H1 (cell line): ENCODE results near the gene ZNF155. TPM values are rescaled to one million over a fixed set of nuclear protein-coding genes. Genes with fewer than 3 reads are reported as not detected.
A peak's percentile ranks its signal among the peaks of the same experiment; 100 is the strongest.

ENCODE experiments used
- CTCF ChIA-PET: fragments of 300-600 bp; sonication (Branson Sonifier 250); formaldehyde crosslinking; loops from one replicate; lab custom pipeline; 2021; ENCODE audit not compliant: partially characterized antibody; lab: Charles Lee
- POLR2A ChIA-PET: fragments of 300-600 bp; sonication (Branson Sonifier 250); formaldehyde crosslinking; loops from one replicate; lab custom pipeline; 2021; ENCODE audit warnings: inconsistent platforms; ENCODE audit not compliant: partially characterized antibody; lab: Charles Lee
- DNase-seq, 2 experiments: peaks; one replicate each; pipeline versions ENCODE4 v3.0.0 to v3.0.0-alpha.2; 2010 to 2022; ENCODE audit warnings: low spot score in 2 of 2, low read depth in 1 of 2, mixed read lengths in 1 of 2
- FAIRE-seq: peaks from 2 replicates; lab custom pipeline; 2011; peaks lifted over from hg19 to GRCh38; lab: Jason Lieb, UNC
- H2AFZ ChIP-seq: 2 replicates; pipeline ENCODE4 v1.8.1; 2012; ENCODE audit warnings: low read length, inconsistent platforms
- H2AK5ac ChIP-seq: 2 replicates; pipeline ENCODE4 v1.6.1; 2013; ENCODE audit warnings: low read depth, low read length
- H2BK120ac ChIP-seq: replicated peaks from 2 replicates; pipeline ENCODE3; 2013; ENCODE audit warnings: low read depth, low read length, inconsistent platforms
- H2BK12ac ChIP-seq: 2 replicates; pipeline ENCODE4 v1.6.1; 2013; ENCODE audit warnings: low read depth, low read length
- H2BK15ac ChIP-seq: 2 replicates; pipeline ENCODE4 v1.6.1; 2013; ENCODE audit warnings: low read length
- H2BK20ac ChIP-seq: 2 replicates; pipeline ENCODE4 v1.6.1; 2013; ENCODE audit warnings: low read length
- H2BK5ac ChIP-seq: 2 replicates; pipeline ENCODE4 v1.6.1; 2013; ENCODE audit warnings: low read depth, low read length
- H3K14ac ChIP-seq: 2 replicates; pipeline ENCODE4 v1.6.1; 2013; ENCODE audit warnings: inconsistent platforms; ENCODE audit not compliant: insufficient read length
- H3K18ac ChIP-seq: 2 replicates; pipeline ENCODE4 v1.6.1; 2013; ENCODE audit warnings: low read length; ENCODE audit errors: extremely low read depth
- H3K23ac ChIP-seq: 2 replicates; pipeline ENCODE4 v1.6.1; 2013; ENCODE audit warnings: inconsistent platforms; ENCODE audit not compliant: insufficient read length
- H3K23me2 ChIP-seq: 2 replicates; pipeline ENCODE4 v1.6.1; 2013; ENCODE audit warnings: low read depth, low read length
- H3K27ac ChIP-seq: 2 replicates; pipeline ENCODE4 v1.6.1; 2011; ENCODE audit warnings: low read depth, low read length, inconsistent platforms
- H3K27me3 ChIP-seq, 4 experiments: replicated peaks in 1 of 4; 1 replicate in 1 of 4; 2 replicates in 3 of 4; pipeline versions ENCODE4 v1.6.1 to v1.8.1; 2011 to 2013; ENCODE audit warnings: low read length in 3 of 4, mild to moderate bottlenecking in 3 of 4, inconsistent platforms in 2 of 4, mixed read lengths in 2 of 4, moderate library complexity in 1 of 4; ENCODE audit not compliant: control insufficient read depth in 3 of 4, insufficient read depth in 3 of 4; ENCODE audit errors: extremely low read depth in 1 of 4
- H3K36me3 ChIP-seq, 4 experiments: 2 replicates each; pipeline versions ENCODE4 v1.6.1 to v1.8.1; 2011 to 2013; ENCODE audit warnings: mild to moderate bottlenecking in 4 of 4, low read length in 3 of 4, moderate library complexity in 2 of 4, control low read depth in 1 of 4, inconsistent platforms in 1 of 4; ENCODE audit not compliant: insufficient read depth in 4 of 4, control insufficient read depth in 2 of 4
- H3K4ac ChIP-seq: replicated peaks from 2 replicates; pipeline ENCODE3; 2013; ENCODE audit warnings: low read length, low read depth, mixed read lengths, inconsistent platforms; ENCODE audit not compliant: insufficient read length
- H3K4me1 ChIP-seq, 4 experiments: replicated peaks in 1 of 4; 1 replicate in 1 of 4; 2 replicates in 3 of 4; pipeline versions ENCODE4 v1.6.1 to v1.8.1; 2011 to 2013; ENCODE audit warnings: low read length in 3 of 4, inconsistent platforms in 2 of 4, mixed read lengths in 1 of 4; ENCODE audit not compliant: insufficient read depth in 4 of 4, control insufficient read depth in 3 of 4
- H3K4me2 ChIP-seq, 2 experiments: 2 replicates each; pipeline versions ENCODE4 v1.6.1 to v1.8.1; 2011 to 2013; ENCODE audit warnings: low read depth in 2 of 2, low read length in 2 of 2, control low read depth in 1 of 2, inconsistent platforms in 1 of 2, mild to moderate bottlenecking in 1 of 2; ENCODE audit not compliant: insufficient read depth in 1 of 2
- H3K4me3 ChIP-seq, 4 experiments: fragments of 200-600, 300-600 bp in 1 of 4; sonication (generic), shearing (Covaris generic), sonication (Bioruptor Twin) in 1 of 4; 2 replicates each; pipeline versions ENCODE4 v1.5.1 to v1.8.1; 2011 to 2016; ENCODE audit warnings: low read length in 4 of 4, low read depth in 3 of 4, control low read depth in 2 of 4, inconsistent platforms in 2 of 4, mild to moderate bottlenecking in 2 of 4, mixed read lengths in 1 of 4, moderate library complexity in 1 of 4; ENCODE audit not compliant: insufficient read depth in 2 of 4; ENCODE audit errors: extremely low read depth in 1 of 4
- H3K56ac ChIP-seq: replicated peaks from 2 replicates; pipeline ENCODE3; 2013; ENCODE audit warnings: low read depth, mild to moderate bottlenecking, mixed read lengths, low read length, inconsistent platforms; ENCODE audit not compliant: insufficient read length
- H3K79me1 ChIP-seq: 2 replicates; pipeline ENCODE4 v1.6.1; 2013; ENCODE audit warnings: low read depth, low read length, control low read depth
- H3K79me2 ChIP-seq, 2 experiments: 2 replicates each; pipeline versions ENCODE4 v1.6.1 to v1.8.1; 2012 to 2013; ENCODE audit warnings: low read length in 2 of 2, mild to moderate bottlenecking in 2 of 2, inconsistent platforms in 1 of 2; ENCODE audit not compliant: insufficient read depth in 2 of 2, control insufficient read depth in 1 of 2
- H3K9ac ChIP-seq, 4 experiments: replicated peaks in 1 of 4; 1 replicate in 1 of 4; 2 replicates in 3 of 4; pipeline versions ENCODE4 v1.6.1 to v1.8.1; 2011 to 2013; ENCODE audit warnings: low read depth in 3 of 4, low read length in 3 of 4, control low read depth in 2 of 4, mild to moderate bottlenecking in 2 of 4, moderate library complexity in 2 of 4, inconsistent platforms in 1 of 4; ENCODE audit errors: extremely low read depth in 1 of 4
- H3K9me3 ChIP-seq, 2 experiments: 2 replicates each; pipeline versions ENCODE4 v1.6.1 to v1.8.1; 2012 to 2013; ENCODE audit warnings: mild to moderate bottlenecking in 2 of 2, moderate library complexity in 2 of 2, control low read depth in 1 of 2, inconsistent platforms in 1 of 2, low read depth in 1 of 2, low read length in 1 of 2, mixed read lengths in 1 of 2; ENCODE audit not compliant: insufficient read depth in 2 of 2
- H4K20me1 ChIP-seq, 2 experiments: replicated peaks in 1 of 2; 2 replicates each; pipeline versions ENCODE3 to v1.8.1; 2011 to 2013; ENCODE audit warnings: inconsistent platforms in 2 of 2, low read length in 2 of 2, mild to moderate bottlenecking in 1 of 2; ENCODE audit not compliant: insufficient read depth in 2 of 2, control insufficient read depth in 1 of 2
- H4K5ac ChIP-seq: 2 replicates; pipeline ENCODE4 v1.6.1; 2013; ENCODE audit warnings: low read length, low read depth, mixed read lengths, inconsistent platforms; ENCODE audit not compliant: insufficient read length
- H4K8ac ChIP-seq: 2 replicates; pipeline ENCODE4 v1.8.0; 2013; ENCODE audit warnings: mild to moderate bottlenecking, moderate library complexity, low read length, inconsistent platforms; ENCODE audit not compliant: insufficient read depth; ENCODE audit errors: extremely low read depth
- H4K91ac ChIP-seq: replicated peaks from 2 replicates; pipeline ENCODE3; 2013; ENCODE audit warnings: low read length, mixed read lengths, inconsistent platforms; ENCODE audit not compliant: insufficient read length
- JUND ChIP-seq: IDR thresholded peaks from 2 replicates; pipeline ENCODE4 v1.6.1; 2011; ENCODE audit warnings: mild to moderate bottlenecking, improper control_type of control experiment, low read length
- NRF1 ChIP-seq: IDR thresholded peaks from 2 replicates; pipeline ENCODE4 v1.6.1; 2011; ENCODE audit warnings: mild to moderate bottlenecking, low read depth, low read length, improper control_type of control experiment
- PHF8 ChIP-seq: fragments of 200-600 bp; sonication (generic); conservative IDR thresholded peaks from 2 replicates; pipeline ENCODE4 v1.7.1; 2012; ENCODE audit warnings: low read depth, mild to moderate bottlenecking, inconsistent platforms, low read length, moderate library complexity
- POU5F1 ChIP-seq: IDR thresholded peaks from 2 replicates; pipeline ENCODE4 v1.6.1; 2011; ENCODE audit warnings: low read depth, mild to moderate bottlenecking, low read length, moderate library complexity
- SAP30 ChIP-seq: fragments of 300-600 bp; sonication (generic); IDR thresholded peaks from 2 replicates; pipeline ENCODE4 v1.7.1; 2012; ENCODE audit warnings: low read length, moderate library complexity, mild to moderate bottlenecking, inconsistent platforms; ENCODE audit not compliant: insufficient read depth, insufficient replicate concordance
- SP1 ChIP-seq: IDR thresholded peaks from 2 replicates; pipeline ENCODE4 v1.6.1; 2011; ENCODE audit warnings: low read depth, low read length
- SRF ChIP-seq: IDR thresholded peaks from 2 replicates; pipeline ENCODE4 v1.6.1; 2011; ENCODE audit warnings: mild to moderate bottlenecking, low read depth, low read length, moderate library complexity
- WGBS, 2 experiments: shearing (Covaris generic) in 1 of 2; methylation state at CpG; one replicate each; pipeline versions ENCODE4 v1.1.6 to v1.1.7; 2013 to 2015; ENCODE audit warnings: low lambda C conversion rate in 2 of 2, mixed read lengths in 2 of 2, inconsistent platforms in 1 of 2, low coverage in 1 of 2, missing lambda C conversion rate in 1 of 2; ENCODE audit not compliant: insufficient replicate concordance in 2 of 2, insufficient coverage in 1 of 2, insufficient read length in 1 of 2; ENCODE audit errors: extremely low coverage in 1 of 2, missing lambda C conversion rate in 1 of 2; 5-methylcytosine and 5-hydroxymethylcytosine counted together
- polyA plus RNA-seq, 7 experiments: library from polyadenylated mRNA; depleted of rRNA in 3 of 7; stranded (reverse) in 5 of 7; unstranded in 2 of 7; fragments of >200 nt in 5 of 7; fragments of 200-250 nt in 2 of 7; gene quantifications; 1 replicate in 5 of 7; 2 replicates in 1 of 7; 4 replicates in 1 of 7; pipeline versions ENCODE4 v1.2.1 to v1.2.3, GENCODE V29; 2011 to 2013; ENCODE audit warnings: missing spikeins in 2 of 7, mixed read lengths in 2 of 7
- total RNA-seq: library from RNA; stranded (reverse); fragmentation: NEBNext Ultra II Directional; extraction: Animal tissue kit (Norgen Biotek cat#: 25700); gene quantifications from 2 replicates; pipeline ENCODE4 v1.2.1, GENCODE V29; 2021

Gene ZNF155
- total and polyA plus RNA-seq, 2 of the 8 experiments (the other 6 are each of a cell fraction or from before 2014, with no cell fraction given) = 3.1 to 9.0 TPM

GRCh38 chr19:43983544-43983911 is 460 bp upstream of the ZNF155 start:
- no peak overlapping the region for H2AFZ ChIP-seq
- H3K36me3 ChIP-seq = no peaks in the 10 kb centered on the region; a peak in 1 of 8 replicates

More at GRCh38 chr19:43983544-43983911, 460 bp upstream of the ZNF155 start:
- Histone ChIP-seq H3K14ac (no peak overlapping the region), H4K91ac (no peak overlapping the region), H3K4me2 (peak overlapping the region in 1 of 2 experiments; percentile 88; a peak in 1 of 4 replicates), H3K4me1 (no peaks in the 10 kb centered on the region), H2BK120ac (no peak overlapping the region), H4K5ac (no peak overlapping the region), H3K56ac (no peak overlapping the region), H2BK15ac (no peak overlapping the region), H4K8ac (no peak overlapping the region), H3K4me3 (peak overlapping the region in 1 of 4 experiments; percentile 79; a peak in 2 of 8 replicates), H3K23ac (no peak overlapping the region), H2BK5ac (no peak overlapping the region), H3K4ac (no peak overlapping the region), H3K18ac (no peak overlapping the region), H3K79me2 (peaks cover 0 to 4% of the 10 kb centered on the region in 2 experiments; a peak in 1 of 4 replicates), H2AK5ac (no peak overlapping the region), H3K27me3 (no peaks in the 10 kb centered on the region), H2BK12ac (no peak overlapping the region), H3K9me3 (peaks cover 9 to 14% of the 10 kb centered on the region in 2 experiments; a peak in 3 of 4 replicates), H2BK20ac (no peak overlapping the region), H4K20me1 (no peaks in the 10 kb centered on the region), H3K79me1 (no peaks in the 10 kb centered on the region), H3K23me2 (no peaks in the 10 kb centered on the region; the same call in 1 of the 2 replicates), H3K27ac (no peak overlapping the region), H3K9ac (no peak overlapping the region)
- FAIRE-seq (no peak), DNase-seq (no peak)
- POLR2A ChIA-PET = interaction anchor here (0.7 to 2.3 kb wide), 6 partner anchors 9 to 128 kb away, joined by 3 to 8 read pairs (median 4); partner anchors contain the start of gene ZNF45
- CTCF ChIA-PET = no interaction called here
- TF ChIP-seq SRF (no peak), SAP30 (no peak), NRF1 (no peak), POU5F1 (no peak), PHF8 (no peak), SP1 (no peak), JUND (no peak)
- 86% methylated on average over 2 of the region's 2 CpGs; no CpG with 5 or more reads in 1 of the 2 experiments for WGBS, 2 experiments
